CD4-positive, alpha-beta T cell treated with Interleukin-17A for 4 hours (primary cell): ENCODE measurements around the gene DNAJB14.
"Not testable (repeated sequence)": the region's sequence is repeated elsewhere in the genome, so short reads cannot be mapped to it uniquely, and the experiment has no call there.

ENCODE experiments used
- DNase-seq: peaks from one replicate; pipeline ENCODE4 v3.0.0-alpha.2; 2020; ENCODE audit warnings: mixed read lengths

DNAJB14 gene

GRCh38 chr4:99946356-99947189 is at the start of gene DNAJB14:
TSS of gene DNAJB14 (minus strand) at chr4:99946618. CDS start at chr4:99946571, 47 bp downstream.
- peak; percentile 87 for DNase-seq

GRCh38 chr4:99991741-99992140 is 45.3 kb upstream of the DNAJB14 start:
- no peak for DNase-seq

GRCh38 chr4:99987681-99988080 is 41.3 kb upstream of the DNAJB14 start:
- DNase-seq: no peak

GRCh38 chr4:99986792-99987191 is 40.4 kb upstream of the DNAJB14 start:
- no peak for DNase-seq

DNA sequence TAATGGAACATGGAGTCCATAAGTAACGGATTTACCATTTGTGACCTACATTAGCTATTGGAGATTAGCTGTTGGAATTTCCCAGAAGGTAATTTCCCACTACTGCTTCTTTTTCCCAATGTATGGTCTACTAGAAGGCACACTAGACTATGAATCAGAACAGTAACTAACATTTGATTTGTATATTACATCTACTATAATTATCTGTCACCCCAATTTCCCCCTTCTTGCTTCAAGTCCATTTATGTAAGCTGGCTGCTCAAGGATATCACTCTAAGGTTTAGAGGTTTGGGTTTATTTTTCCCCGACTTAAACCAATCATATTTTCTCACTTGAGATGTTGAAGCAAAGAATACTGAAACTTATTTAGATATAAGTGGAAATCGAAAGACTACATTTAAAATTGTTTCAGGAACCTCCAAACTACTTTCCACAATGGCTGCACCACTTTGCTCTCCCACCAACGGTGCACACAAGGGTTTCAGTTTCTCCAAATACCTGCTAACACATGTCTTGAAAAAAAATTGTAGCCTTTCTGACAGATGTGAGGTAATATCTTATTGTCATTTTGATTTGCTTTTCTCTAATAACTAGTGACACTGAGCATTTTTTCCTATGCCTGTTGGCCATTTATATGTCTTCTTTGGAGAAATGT is 37.0 kb upstream of the DNAJB14 start:
- DNase-seq: no peak

DNA sequence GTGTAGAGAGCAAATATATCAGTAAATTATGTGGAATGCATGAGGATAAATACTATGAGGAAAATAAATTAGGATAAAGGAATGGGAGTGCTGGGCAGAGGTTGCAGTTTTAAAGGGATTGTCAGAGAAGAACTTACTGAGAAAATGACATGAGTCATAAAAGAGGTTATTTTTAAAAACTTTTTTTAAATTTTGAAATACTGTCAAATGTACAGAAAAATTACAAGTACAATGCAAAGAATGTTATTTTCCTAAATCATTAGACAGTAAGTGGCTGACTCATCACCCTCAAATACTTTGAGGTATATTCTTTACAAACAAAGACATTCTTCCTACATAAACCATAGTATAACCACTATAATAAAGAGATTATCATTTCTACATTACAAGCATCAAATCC is 33.5 kb upstream of the DNAJB14 start:
- DNase-seq: no peak

GRCh38 chr4:99971453-99972111 is 25.2 kb upstream of the DNAJB14 start:
- DNase-seq: no peak

DNA sequence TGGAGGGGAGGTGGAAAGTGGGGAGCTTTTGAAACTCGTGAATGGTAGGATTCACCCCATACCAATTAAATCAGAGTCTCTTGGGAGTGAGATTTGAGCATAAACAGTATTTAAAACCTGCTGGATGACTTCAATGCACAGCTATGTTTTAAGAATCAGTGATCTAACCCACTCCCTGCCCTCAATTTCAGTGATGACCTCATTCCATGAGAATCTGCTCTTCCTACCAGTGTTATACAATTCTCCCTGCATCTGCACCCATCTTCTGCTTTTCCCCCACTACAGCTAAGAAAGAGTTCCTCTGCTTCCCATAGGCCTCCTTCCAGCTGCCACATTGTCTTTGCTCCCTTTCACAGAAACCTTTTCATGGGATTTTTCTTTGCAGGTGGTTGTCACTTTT is 21.9 kb upstream of the DNAJB14 start:
- DNase-seq: no peak

- no peak for DNase-seq
Measured at GRCh38 chr4:99966692-99967091, 20.3 kb upstream of the DNAJB14 start.

- DNase-seq: no peak
Measured at GRCh38 chr4:99965674-99966350, 19.4 kb upstream of the DNAJB14 start.

DNA sequence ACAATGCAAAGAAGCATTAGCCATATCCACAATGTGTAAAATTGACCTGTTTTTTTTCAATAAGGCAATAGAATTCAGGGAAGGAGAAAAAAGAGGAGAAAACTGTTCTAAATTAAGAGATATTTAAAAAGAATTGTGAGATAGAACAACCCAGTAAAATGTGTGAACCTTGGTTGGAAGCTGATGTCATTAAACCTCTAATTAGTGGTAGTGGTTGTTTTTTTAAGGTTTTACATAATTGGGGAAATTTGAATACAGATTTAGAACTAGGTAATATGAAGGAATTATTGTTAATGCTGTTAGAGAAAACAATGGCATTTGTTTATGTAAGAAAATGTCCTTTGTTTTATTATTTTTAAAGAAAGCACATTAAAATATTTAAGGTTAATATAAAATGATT is 18.8 kb upstream of the DNAJB14 start:
- no peak for DNase-seq

DNA sequence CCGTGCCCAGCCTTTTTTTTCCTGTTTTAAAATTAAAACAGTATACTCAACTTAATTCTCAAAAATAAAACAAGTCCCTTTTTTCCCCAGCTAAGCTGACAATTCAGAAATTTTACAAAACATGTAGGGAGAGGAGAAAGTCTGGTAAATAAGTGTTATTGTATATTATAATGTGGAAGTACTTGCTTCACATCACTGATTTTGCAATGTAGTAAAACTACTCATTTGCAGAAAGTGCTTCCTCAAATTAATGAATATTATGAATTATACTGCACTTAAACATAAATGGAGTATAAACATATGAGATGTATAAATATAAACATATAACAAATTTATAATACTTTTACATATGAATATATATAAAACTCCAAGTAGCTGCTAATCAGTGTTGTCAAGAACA is 15.3 kb upstream of the DNAJB14 start:
- DNase-seq: no peak

DNA sequence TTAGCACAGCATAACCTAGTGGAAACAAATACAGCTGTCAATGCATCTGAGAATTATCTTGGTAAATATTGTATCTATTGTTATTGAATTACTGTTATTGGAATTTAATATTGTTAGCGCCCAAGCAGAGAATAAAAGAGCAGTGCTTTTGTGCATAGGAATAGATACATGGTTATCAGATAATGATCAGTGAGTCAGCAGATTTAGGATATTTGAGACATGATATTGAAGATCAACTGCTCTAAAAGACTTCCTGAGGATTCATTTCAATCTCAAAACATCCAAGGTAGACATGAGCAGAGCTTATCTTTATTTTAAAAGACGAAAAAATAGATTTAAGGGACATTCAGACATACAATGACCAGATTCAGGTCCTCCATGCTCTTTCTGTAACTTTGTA is 14.2 kb upstream of the DNAJB14 start:
- no peak for DNase-seq

DNA sequence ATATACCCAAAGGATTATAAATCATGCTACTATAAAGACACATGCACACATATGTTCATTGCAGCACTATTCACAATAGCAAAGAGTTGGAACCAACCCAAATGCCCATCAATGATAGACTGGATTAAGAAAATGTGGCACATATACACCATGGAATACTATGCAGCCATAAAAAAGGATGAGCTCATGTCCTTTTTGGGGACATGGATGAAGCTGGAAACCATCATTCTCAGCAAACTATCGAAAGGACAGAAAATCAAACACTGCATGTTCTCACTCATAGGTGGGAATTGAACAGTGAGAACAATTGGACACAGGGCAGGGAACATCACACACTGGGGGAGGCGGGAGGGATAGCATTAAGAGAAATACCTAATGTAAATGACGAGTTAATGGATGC is 11.8 kb upstream of the DNAJB14 start:
- not testable (repeated sequence) for DNase-seq

DNA sequence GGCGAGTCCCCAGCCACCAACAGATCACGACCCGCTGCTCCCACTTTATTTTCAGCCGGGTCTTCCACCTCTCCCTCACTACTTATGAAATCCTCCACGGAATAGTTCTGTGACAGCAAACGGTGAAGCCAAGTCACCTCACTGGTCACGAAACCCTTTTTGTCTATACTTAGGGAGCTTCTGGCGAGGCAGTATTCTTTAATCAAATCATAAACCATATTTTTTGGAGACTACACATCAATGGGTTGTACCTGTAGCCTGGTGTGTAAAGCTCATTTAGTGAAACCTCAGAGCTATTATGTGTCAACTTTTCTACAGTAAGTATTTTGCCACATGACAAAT is 4.5 kb upstream of the DNAJB14 start:
- no peak for DNase-seq

DNA sequence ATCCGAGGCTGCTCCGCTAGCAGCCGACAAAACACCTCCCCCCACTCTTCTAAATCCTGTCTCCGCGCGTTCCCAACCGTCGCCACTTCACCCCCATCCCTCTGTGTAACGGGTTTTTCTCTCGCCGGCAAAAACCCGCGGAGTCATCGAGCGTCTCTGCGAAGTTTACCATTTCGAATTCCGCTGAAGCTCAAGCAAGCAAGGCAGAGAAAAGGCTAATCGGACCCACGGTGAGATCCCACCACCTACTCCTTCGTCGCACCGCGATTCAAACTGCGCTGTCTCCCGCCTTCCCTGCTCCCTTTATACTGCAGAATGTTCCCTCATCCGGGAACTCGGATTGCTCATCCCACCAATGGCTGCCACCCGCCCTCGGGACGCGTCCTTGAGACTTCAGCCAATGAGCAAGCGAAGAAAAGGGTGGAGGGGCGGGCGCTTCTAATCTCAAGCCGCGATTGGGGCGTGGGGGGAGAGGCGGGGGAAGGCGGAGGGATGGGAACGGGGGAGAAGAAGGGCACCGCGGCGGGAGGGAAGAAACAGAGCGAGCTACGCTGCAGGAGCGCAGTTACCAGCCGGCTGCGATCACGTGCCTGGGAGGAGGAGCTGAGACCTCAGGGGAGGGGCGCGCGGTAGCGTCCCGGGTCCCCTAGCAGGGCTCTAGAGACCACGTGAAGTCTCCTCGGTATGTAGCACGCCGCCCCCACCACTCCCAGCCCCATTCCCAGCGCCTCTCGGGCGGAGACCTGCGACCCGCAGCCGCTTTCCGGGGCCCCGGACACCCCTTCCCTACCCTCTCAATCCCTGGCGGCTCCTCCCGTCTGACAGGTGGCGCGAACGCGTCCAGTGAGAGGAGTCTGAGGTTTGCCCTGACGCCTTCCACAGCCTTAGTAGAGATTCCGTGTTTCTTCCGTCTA is 3.8 kb upstream of the DNAJB14 start, which contains the start of gene H2AZ1:
Gene H2AZ1, minus strand, starts transcription at position 277 of the 914 bp plus-strand sequence. Its CDS starts 105 bp downstream, at position 172.
- peak; percentile 98 for DNase-seq

- peak; percentile 90 for DNase-seq
Measured at GRCh38 chr4:99949034-99949998, 2.9 kb upstream of the DNAJB14 start.

DNA sequence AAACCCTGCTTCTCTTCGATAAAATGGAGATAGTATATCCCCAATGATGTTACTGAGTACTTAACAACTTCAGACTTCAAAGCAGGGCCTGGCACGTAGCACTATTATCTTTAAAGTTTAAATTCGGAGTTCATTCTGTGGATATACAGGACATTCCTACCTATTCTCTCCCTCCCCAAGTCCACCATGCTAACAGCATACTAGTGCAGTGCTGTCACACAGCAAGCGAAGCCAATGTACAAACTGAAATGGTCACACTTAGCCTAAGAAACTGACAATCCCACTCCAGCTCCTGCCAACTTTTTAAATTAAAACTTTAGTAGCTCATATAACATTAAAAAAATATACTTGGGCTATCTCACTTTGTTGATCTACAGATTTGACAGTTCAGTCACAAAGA is 1.2 kb upstream of the DNAJB14 start:
- no peak for DNase-seq

- no peak for DNase-seq
Measured at GRCh38 chr4:99947190-99947578, 766 bp upstream of the DNAJB14 start.

DNA sequence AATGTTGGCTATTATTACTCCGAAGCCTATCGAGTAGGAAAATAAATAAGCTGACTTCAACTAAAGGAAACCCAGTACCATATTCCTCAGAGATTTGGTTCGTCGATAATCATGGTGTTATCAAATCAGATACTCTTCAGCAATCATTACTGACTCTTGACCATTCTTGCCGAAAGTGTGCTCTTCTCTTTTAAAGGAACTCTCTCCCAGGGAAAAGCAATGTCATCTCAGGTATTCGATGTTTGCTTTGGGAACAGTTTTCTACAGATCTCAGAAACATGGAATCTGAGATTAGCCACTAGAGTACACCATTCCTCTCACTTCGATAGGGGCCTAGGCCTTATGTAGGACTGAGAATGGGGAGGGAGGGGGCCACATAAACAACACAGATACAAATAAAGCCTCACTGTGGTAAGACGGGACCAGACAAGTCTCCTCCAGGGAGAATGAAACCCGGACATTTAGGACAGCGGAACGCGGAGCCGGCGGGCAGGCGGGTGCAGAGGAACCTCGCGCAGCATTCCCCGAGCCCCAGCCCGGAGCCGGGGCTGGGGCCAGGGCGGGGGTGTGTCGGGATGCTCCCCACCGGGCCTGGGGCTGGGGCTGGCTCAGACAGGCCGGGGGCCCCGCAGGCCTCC is 581 bp downstream of the DNAJB14 start:
- DNase-seq: no peak
